ENCODE results near the gene REXO1.

DNA sequence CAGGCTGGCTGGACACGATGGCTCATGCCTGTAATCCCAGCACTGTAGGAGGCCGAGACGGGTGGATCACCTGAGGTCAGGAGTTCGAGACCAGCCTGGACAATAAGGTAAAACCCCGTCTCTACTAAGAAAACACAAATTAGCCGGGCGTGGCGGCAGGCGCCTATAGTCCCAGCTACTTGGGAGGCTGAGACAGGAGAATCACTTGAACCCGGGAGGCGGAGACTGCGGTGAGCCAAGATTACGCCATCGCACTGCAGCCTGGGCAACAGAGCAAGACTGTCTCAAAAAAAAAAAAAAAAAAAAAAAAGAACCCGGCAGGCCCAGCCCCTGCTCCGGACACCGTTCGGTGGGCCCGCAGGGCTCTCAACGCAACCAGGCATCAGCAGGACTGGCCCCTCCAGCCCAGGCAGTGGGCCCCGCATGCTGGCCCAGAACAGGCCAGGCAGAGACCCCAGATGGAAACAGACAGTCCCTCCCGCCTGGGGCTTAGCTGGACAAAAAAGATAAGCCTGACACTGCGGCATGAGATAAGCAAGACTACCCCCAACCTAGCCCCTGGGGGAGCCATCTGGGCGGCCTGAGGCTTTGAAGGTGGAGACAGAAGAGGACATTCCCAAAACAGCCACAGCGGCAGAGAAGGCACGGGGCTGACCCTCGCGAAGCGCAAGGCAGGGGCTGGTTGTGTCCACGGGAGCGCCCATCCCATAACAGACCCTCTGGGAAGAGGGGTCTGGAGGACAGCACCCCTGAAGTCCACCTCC, 11.6 kb downstream of the REXO1 start:
- TF ChIP-seq, protein P1, sequence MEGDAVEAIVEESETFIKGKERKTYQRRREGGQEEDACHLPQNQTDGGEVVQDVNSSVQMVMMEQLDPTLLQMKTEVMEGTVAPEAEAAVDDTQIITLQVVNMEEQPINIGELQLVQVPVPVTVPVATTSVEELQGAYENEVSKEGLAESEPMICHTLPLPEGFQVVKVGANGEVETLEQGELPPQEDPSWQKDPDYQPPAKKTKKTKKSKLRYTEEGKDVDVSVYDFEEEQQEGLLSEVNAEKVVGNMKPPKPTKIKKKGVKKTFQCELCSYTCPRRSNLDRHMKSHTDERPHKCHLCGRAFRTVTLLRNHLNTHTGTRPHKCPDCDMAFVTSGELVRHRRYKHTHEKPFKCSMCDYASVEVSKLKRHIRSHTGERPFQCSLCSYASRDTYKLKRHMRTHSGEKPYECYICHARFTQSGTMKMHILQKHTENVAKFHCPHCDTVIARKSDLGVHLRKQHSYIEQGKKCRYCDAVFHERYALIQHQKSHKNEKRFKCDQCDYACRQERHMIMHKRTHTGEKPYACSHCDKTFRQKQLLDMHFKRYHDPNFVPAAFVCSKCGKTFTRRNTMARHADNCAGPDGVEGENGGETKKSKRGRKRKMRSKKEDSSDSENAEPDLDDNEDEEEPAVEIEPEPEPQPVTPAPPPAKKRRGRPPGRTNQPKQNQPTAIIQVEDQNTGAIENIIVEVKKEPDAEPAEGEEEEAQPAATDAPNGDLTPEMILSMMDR (IDR thresholded peaks at IDR 0.05) = no peak
- TF ChIP-seq POLR2A (IDR thresholded peaks at IDR 0.05) = no peak

All from testis (tissue), 2 donors.